Hepatocyte (in vitro differentiated cells): ENCODE results near the gene TSPAN3.

Experiments used
- CTCF ChIP-seq: fragments of 200-600 bp; sonication (generic); IDR thresholded peaks from 2 replicates; pipeline ENCODE4 v1.5.1; 2016; ENCODE audit warnings: antibody characterized with exemption, mild to moderate bottlenecking; ENCODE audit not compliant: poor library complexity
- EZH2 ChIP-seq: fragments of 200-600 bp; sonication (generic); IDR thresholded peaks from 2 replicates; pipeline ENCODE4 v1.6.1; 2016; ENCODE audit warnings: antibody characterized with exemption, mild to moderate bottlenecking, borderline replicate concordance

GRCh38 chr15:77039848-77040247 lies 31.1 kb downstream of the TSPAN3 start:
- no peak for TF ChIP-seq CTCF
- TF ChIP-seq EZH2, result no peak
